WTC11 (cell line): ENCODE results near the gene LBX1. TPM values are rescaled to one million over a fixed set of nuclear protein-coding genes. Genes with fewer than 3 reads are reported as not detected.

ENCODE experiments used
- ATAC-seq: fragments of 200-7000 bp; cut with Tn5 transposase; 2 replicates; pipeline ENCODE4 v1.10.0; 2021; ENCODE audit warnings: mild to moderate bottlenecking, moderate library complexity
- CTCF ChIA-PET: fragments of 300-600 bp; sonication (Branson Sonifier 250); formaldehyde crosslinking; loops from one replicate; lab custom pipeline; 2021; ENCODE audit warnings: antibody characterized with exemption; lab: Charles Lee
- POLR2A ChIA-PET: fragments of 350-600 bp; sonication (Branson Sonifier 250); formaldehyde crosslinking; loops from one replicate; lab custom pipeline; 2021; ENCODE audit warnings: antibody characterized with exemption; lab: Charles Lee
- DNase-seq: peaks from one replicate; pipeline ENCODE4 v3.0.0; 2021; ENCODE audit warnings: low spot score
- H3K27ac Mint-ChIP-seq: 2 replicates; pipeline ENCODE4 v1.8.0; 2021; ENCODE audit warnings: mixed read lengths
- H3K27me3 Mint-ChIP-seq: 2 replicates; pipeline ENCODE4 v1.8.0; 2021; ENCODE audit warnings: low read depth, mild to moderate bottlenecking, moderate library complexity, mixed read lengths
- H3K36me3 Mint-ChIP-seq: 2 replicates; pipeline ENCODE4 v1.8.0; 2021; ENCODE audit warnings: mixed read lengths
- H3K4me1 Mint-ChIP-seq: 2 replicates; pipeline ENCODE4 v1.8.0; 2022; ENCODE audit warnings: mixed read lengths
- H3K4me3 Mint-ChIP-seq: 2 replicates; pipeline ENCODE4 v1.8.0; 2021; ENCODE audit warnings: mild to moderate bottlenecking, moderate library complexity, mixed read lengths
- H3K9me3 Mint-ChIP-seq: 2 replicates; pipeline ENCODE4 v1.8.0; 2021; ENCODE audit warnings: mixed read lengths
- AFF4 ChIP-seq: sonication (generic); formaldehyde crosslinking; IDR thresholded peaks from 2 replicates; pipeline ENCODE4 v1.8.1; 2023; ENCODE audit warnings: mild to moderate bottlenecking, missing genetic modification reagents, borderline replicate concordance
- AR ChIP-seq: fragments of 250-450 bp; sonication (Bioruptor Pico); IDR thresholded peaks from 2 replicates; pipeline ENCODE4 v1.9.0; 2021; ENCODE audit warnings: mild to moderate bottlenecking
- CREB1 ChIP-seq: sonication (generic); formaldehyde crosslinking; IDR thresholded peaks from 2 replicates; pipeline ENCODE4 v1.8.0; 2023; ENCODE audit warnings: mild to moderate bottlenecking, missing genetic modification reagents
- CTCF ChIP-seq: fragments of 200-600 bp; IDR thresholded peaks from 2 replicates; pipeline ENCODE4 v1.8.0; 2022; ENCODE audit warnings: antibody characterized with exemption
- FOXJ3 ChIP-seq: sonication (generic); formaldehyde crosslinking; IDR thresholded peaks from 2 replicates; pipeline ENCODE4 v1.9.0; 2021; ENCODE audit warnings: missing genetic modification reagents, mild to moderate bottlenecking, borderline replicate concordance
- GTF2I ChIP-seq: fragments of 250-450 bp; sonication (Bioruptor Pico); conservative IDR thresholded peaks from 2 replicates; pipeline ENCODE4 v1.4.0; 2021; ENCODE audit warnings: mild to moderate bottlenecking
- MAX ChIP-seq: sonication (generic); formaldehyde crosslinking; IDR thresholded peaks from 2 replicates; pipeline ENCODE4 v1.8.0; 2022; ENCODE audit warnings: mild to moderate bottlenecking, missing genetic modification reagents
- MXD4 ChIP-seq: fragments of 250-450 bp; sonication (Bioruptor Pico); IDR thresholded peaks from 2 replicates; pipeline ENCODE4 v1.8.0; 2021; ENCODE audit warnings: mild to moderate bottlenecking, moderate library complexity, borderline replicate concordance
- NFYB ChIP-seq: sonication (generic); formaldehyde crosslinking; conservative IDR thresholded peaks from 2 replicates; pipeline ENCODE4 v1.8.0; 2022; ENCODE audit warnings: low read depth, missing genetic modification reagents
- NR1H2 ChIP-seq: sonication (generic); formaldehyde crosslinking; IDR thresholded peaks from 2 replicates; pipeline ENCODE4 v1.9.0; 2021; ENCODE audit warnings: mild to moderate bottlenecking, moderate library complexity, missing genetic modification reagents
- PREB ChIP-seq: sonication (generic); formaldehyde crosslinking; IDR thresholded peaks from 2 replicates; pipeline ENCODE4 v1.8.1; 2022; ENCODE audit warnings: mild to moderate bottlenecking, missing genetic modification reagents, moderate library complexity, borderline replicate concordance
- SMAD3 ChIP-seq: sonication (generic); formaldehyde crosslinking; IDR thresholded peaks from 2 replicates; pipeline ENCODE4 v1.8.0; 2022; ENCODE audit warnings: missing genetic modification reagents, mild to moderate bottlenecking, borderline replicate concordance
- STAT6 ChIP-seq: sonication (generic); formaldehyde crosslinking; conservative IDR thresholded peaks from 2 replicates; pipeline ENCODE4 v1.8.1; 2023; ENCODE audit warnings: mild to moderate bottlenecking, low read depth, missing genetic modification reagents, moderate library complexity
- ZNF263 ChIP-seq: sonication (generic); formaldehyde crosslinking; IDR thresholded peaks from 2 replicates; pipeline ENCODE4 v1.8.1; 2022; ENCODE audit warnings: low read depth, mild to moderate bottlenecking, moderate library complexity, missing genetic modification reagents
- ZNF512 ChIP-seq: sonication (generic); formaldehyde crosslinking; IDR thresholded peaks from 2 replicates; pipeline ENCODE4 v1.8.1; 2022; ENCODE audit warnings: missing genetic modification reagents, borderline replicate concordance
- total RNA-seq: library from RNA; stranded (reverse); gene quantifications from 3 replicates; pipeline ENCODE4 v1.2.3, GENCODE V29; 2021

LBX1 gene
- total RNA-seq, 1 experiment from 2014 or later = not detected

GRCh38 chr10:101214446-101215396 lies 14.5 kb downstream of the LBX1 start (continued):
- TF ChIP-seq AFF4 (CRISPR knock-in tag) = no peak
- no peak for TF ChIP-seq NR1H2 (CRISPR knock-in tag)
- TF ChIP-seq FOXJ3 = no peak
- no peak for TF ChIP-seq AR (CRISPR knock-in tag)
- TF ChIP-seq PREB (CRISPR knock-in tag) = no peak

GRCh38 chr10:101208543-101208942 lies 20.7 kb downstream of the LBX1 start:
- no peak for ATAC-seq
- Mint-ChIP-seq H3K4me3 (no peak overlapping the region), H3K9me3 (no peaks in the 10 kb centered on the region), H3K4me1 (no peaks in the 10 kb centered on the region), H3K36me3 (no peaks in the 10 kb centered on the region), H3K27ac (no peak overlapping the region), H3K27me3 (peaks cover 48% of the 10 kb centered on the region)
- ChIA-PET POLR2A (no interaction called here), CTCF (interaction anchor here (0.6 to 3.0 kb wide), 3 partner anchors 47 to 362 kb away, joined by 3 to 11 read pairs (median 5); no protein-coding TSS in a partner anchor)
- DNase-seq = no peak
- TF ChIP-seq CREB1 (CRISPR knock-in tag) = no peak
- no peak for TF ChIP-seq GTF2I (CRISPR knock-in tag)
- TF ChIP-seq NFYB (CRISPR knock-in tag) = no peak
- TF ChIP-seq MXD4 (CRISPR knock-in tag) = no peak
- TF ChIP-seq MAX (CRISPR knock-in tag) = no peak
- TF ChIP-seq PREB (CRISPR knock-in tag) = no peak
- no peak for TF ChIP-seq SMAD3
- TF ChIP-seq ZNF512 = no peak
- TF ChIP-seq ZNF263 (CRISPR knock-in tag) = no peak
- TF ChIP-seq CTCF = no peak
- no peak for TF ChIP-seq STAT6 (CRISPR knock-in tag)
